T follicular helper cell (primary cell): Measurements from ENCODE around the gene YARS2.

Experiments
- DNase-seq: peaks from one replicate; pipeline ENCODE4 v3.0.0-alpha.2; 2020; ENCODE audit warnings: low read depth
- total RNA-seq, 2 experiments: gene quantifications; one replicate each; lab custom pipeline; 2026; lab: John Stamatoyannopoulos, UW

The YARS2 gene
- total RNA-seq: 27.8 to 43.6 reads per million in 2 experiments

GRCh38 chr12:32755654-32756475 is at the start of gene YARS2:
TSS of gene YARS2 (minus strand) at chr12:32755897. CDS start at chr12:32755874, 23 bp downstream.
- peak; percentile 83 for DNase-seq

- DNase-seq: no peak
Observed at GRCh38 chr12:32804301-32804700, 48.6 kb upstream of the YARS2 start.

- DNase-seq: no peak
Observed at GRCh38 chr12:32801269-32801980, 45.7 kb upstream of the YARS2 start.

- DNase-seq: no peak
Observed at GRCh38 chr12:32794281-32794680, 38.6 kb upstream of the YARS2 start.

- no peak for DNase-seq
Observed at GRCh38 chr12:32789916-32790315, 34.2 kb upstream of the YARS2 start.

- no peak for DNase-seq
Observed at GRCh38 chr12:32789446-32789845, 33.7 kb upstream of the YARS2 start.

GRCh38 chr12:32788405-32788804 is 32.7 kb upstream of the YARS2 start:
- DNase-seq: no peak

- DNase-seq: no peak
Observed at GRCh38 chr12:32785557-32785956, 29.9 kb upstream of the YARS2 start.

- no peak for DNase-seq
Observed at GRCh38 chr12:32783029-32783428, 27.3 kb upstream of the YARS2 start.

- DNase-seq: no peak
Observed at GRCh38 chr12:32780071-32780470, 24.4 kb upstream of the YARS2 start.

GRCh38 chr12:32777691-32778175 is 22.0 kb upstream of the YARS2 start:
- DNase-seq: no peak

GRCh38 chr12:32777159-32777558 is 21.5 kb upstream of the YARS2 start:
- DNase-seq: no peak

- no peak for DNase-seq
Observed at GRCh38 chr12:32776258-32776657, 20.6 kb upstream of the YARS2 start.

- no peak for DNase-seq
Observed at GRCh38 chr12:32773691-32774090, 18.0 kb upstream of the YARS2 start.

GRCh38 chr12:32770141-32770540 is 14.4 kb upstream of the YARS2 start:
- no peak for DNase-seq

GRCh38 chr12:32768518-32768917 is 12.8 kb upstream of the YARS2 start:
- DNase-seq: no peak

GRCh38 chr12:32765906-32766305 is 10.2 kb upstream of the YARS2 start:
- DNase-seq: no peak

- no peak for DNase-seq
Observed at GRCh38 chr12:32761716-32762115, 6.0 kb upstream of the YARS2 start.

- no peak for DNase-seq
Observed at GRCh38 chr12:32757157-32757556, 1.5 kb upstream of the YARS2 start.

GRCh38 chr12:32756476-32757066 is 874 bp upstream of the YARS2 start:
- no peak for DNase-seq

GRCh38 chr12:32755051-32755653 is 545 bp downstream of the YARS2 start:
- DNase-seq: peak; percentile 33

GRCh38 chr12:32754111-32754510 is 1.6 kb downstream of the YARS2 start:
- DNase-seq: no peak
